ENCODE results near the gene PBXIP1.
A peak's percentile ranks its signal among the peaks of the same experiment; 100 is the strongest.
"Not testable (repeated sequence)": the region's sequence is repeated elsewhere in the genome, so short reads cannot be mapped to it uniquely, and the experiment has no call there.

The PBXIP1 gene

DNA sequence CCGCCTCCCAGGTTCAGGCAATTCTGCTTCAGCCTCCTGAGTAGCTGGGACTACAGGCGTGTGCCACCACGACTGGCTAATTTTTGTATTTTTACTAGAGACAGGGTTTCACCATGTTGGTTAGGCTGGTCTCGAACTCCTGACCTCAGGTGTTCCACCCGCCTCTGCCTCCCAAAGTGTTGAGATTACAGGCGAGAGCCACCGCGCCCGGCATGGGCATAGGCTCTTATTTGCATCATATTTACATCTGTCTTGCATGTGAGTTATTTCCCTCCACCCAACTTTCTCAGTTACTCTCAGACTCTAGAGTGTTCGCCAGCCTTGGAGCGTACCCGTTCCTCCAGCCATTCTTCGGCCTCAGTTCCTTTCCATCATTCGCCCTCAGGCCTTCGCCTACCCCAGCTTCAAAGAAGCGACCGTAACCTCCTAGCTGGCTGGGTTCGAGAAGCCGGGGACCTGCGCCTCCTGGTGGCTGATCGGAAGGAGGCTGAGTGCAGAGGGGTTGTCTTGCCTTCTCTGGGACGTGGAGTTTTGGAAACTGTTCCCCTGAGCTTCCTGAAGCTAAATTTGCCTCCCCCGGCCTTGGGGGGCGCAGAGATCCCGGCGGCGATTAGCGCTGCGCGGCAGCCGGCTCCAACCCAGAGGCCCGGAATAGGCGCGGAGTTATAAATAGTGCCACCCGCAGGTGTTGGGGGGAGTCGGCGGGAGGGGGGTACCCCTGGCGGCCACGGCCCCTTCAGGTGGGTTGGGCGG is 43.1 kb upstream of the PBXIP1 start:
- no peaks in the 10 kb centered on the region for H3K9me3 Mint-ChIP-seq

DNA sequence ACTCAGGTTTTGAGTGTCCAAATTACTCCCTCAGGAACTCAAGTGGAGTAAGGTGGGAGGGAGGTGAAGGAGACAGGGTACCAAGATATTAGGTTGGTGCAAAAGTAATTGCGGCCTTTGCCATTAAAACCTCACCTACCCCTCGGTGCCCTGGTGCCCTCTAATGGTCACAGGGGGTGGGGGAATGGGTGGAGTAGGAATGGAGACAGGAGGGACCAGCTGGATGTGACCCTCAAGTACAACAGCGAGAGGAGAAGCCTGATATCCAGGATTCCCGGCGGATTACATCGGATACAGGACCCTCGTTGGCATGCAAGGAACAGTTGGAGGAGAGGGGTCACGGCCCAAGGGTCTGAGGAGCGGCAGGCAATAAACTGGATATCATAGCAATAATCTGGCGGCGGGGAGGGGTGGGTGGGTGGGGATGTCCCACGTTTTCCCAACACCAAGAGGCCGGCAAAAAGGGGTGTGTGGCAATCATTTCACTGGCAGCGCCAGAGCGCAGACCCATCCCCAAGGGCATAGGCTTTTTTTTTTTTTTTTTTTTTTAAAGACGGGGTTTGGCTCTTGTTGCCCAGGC is 42.4 kb upstream of the PBXIP1 start:
- H3K4me3 Mint-ChIP-seq: peak overlapping the region; percentile 31
- H3K27ac Mint-ChIP-seq: peak overlapping the region; percentile 44

More for the DNA sequence above, 43.1 kb upstream of the PBXIP1 start:
- Mint-ChIP-seq H3K27me3 (no peaks in the 10 kb centered on the region), H3K27ac (peak overlapping the region; percentile 90), H3K4me3 (peak overlapping the region; percentile 73), H3K36me3 (ENCODE audit: low read depth) (peaks cover 9% of the 10 kb centered on the region), H3K4me1 (ENCODE audit: low read depth) (peaks cover 50% of the 10 kb centered on the region)
- peak; percentile 87 for DNase-seq

DNA sequence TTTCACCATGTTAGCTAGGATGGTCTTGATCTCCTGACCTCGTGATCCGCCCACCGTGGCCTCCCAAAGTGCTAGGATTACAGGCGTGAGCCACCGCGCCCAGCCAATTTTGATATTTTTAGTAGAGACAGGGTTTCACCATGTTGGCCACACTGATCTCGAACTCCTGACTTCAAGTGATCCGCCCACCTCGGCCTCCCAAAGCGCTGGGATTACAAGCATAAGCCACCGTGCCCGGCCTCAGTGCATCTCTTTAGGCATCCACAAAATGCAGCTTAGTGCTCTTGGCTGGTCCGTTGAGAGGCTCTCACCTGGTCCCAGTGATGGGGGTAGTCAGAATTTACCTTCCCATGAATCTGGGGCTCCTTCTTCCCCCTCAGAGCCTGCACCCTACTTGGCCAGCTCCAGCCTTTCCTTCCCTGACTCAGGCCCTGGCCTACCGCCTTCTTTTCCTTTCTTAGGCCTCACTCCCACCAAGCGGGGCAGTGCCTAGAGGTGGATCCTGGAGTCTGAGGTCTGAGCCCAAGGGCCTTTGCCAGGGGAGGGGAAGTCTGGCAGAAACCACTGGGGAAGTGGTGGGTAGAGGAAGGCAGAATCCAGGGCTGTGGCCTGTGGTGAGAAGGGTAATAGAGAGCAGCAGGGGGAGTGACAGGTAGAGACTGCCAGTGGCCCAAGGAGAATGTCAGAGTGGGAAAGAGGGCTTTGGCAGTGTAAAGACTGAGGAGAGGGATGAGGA is 41.2 kb upstream of the PBXIP1 start:
- Mint-ChIP-seq H3K27me3 (no peaks in the 10 kb centered on the region), H3K9me3 (no peaks in the 10 kb centered on the region), H3K4me3 (no peak overlapping the region), H3K4me1 (ENCODE audit: low read depth) (peaks cover 45% of the 10 kb centered on the region), H3K27ac (no peak overlapping the region), H3K36me3 (ENCODE audit: low read depth) (peaks cover 11% of the 10 kb centered on the region)
- no peak for DNase-seq

More for the DNA sequence above, 42.4 kb upstream of the PBXIP1 start:
- Mint-ChIP-seq H3K9me3 (no peaks in the 10 kb centered on the region), H3K27me3 (no peaks in the 10 kb centered on the region), H3K4me1 (ENCODE audit: low read depth) (peaks cover 48% of the 10 kb centered on the region), H3K36me3 (ENCODE audit: low read depth) (peaks cover 9% of the 10 kb centered on the region)
- DNase-seq: no peak

DNA sequence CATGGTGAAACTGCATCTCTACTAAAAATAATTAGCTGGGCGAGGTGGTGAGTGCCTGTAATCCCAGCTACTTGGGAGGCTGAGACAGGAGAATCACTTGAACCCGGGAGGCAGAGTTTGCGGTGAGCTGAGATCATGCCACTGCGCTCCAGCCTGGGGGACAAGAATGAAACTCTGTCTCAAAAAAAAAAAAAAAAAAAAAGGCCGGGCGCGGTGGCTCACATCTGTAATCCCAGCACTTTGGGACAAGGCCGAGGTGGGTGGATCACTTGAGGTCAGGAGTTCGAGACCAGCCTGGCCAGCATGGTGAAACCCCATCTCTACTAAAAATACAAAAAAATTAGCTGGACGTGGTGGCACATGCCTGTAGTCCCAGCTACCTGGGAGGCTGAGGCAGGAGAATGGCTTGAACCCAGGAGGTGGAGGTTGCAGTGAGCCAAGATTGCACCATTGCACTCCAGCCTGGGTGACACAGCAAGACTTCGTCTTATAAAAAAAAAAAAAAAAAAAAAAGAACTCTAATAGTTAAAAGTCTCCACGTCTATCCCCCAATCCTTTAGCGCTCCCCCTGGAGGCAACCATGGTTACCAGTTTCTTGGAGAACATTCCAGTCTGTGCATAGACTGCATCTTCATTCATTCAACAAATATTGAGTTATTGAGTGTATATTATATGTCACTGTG is 39.5 kb upstream of the PBXIP1 start:
- H3K4me3 Mint-ChIP-seq, H3K27me3 Mint-ChIP-seq, H3K9me3 Mint-ChIP-seq, DNase-seq, H3K27ac Mint-ChIP-seq: not testable (repeated sequence)
- Mint-ChIP-seq H3K4me1 (ENCODE audit: low read depth) (peaks cover 39% of the 10 kb centered on the region), H3K36me3 (ENCODE audit: low read depth) (peaks cover 17% of the 10 kb centered on the region)

DNA sequence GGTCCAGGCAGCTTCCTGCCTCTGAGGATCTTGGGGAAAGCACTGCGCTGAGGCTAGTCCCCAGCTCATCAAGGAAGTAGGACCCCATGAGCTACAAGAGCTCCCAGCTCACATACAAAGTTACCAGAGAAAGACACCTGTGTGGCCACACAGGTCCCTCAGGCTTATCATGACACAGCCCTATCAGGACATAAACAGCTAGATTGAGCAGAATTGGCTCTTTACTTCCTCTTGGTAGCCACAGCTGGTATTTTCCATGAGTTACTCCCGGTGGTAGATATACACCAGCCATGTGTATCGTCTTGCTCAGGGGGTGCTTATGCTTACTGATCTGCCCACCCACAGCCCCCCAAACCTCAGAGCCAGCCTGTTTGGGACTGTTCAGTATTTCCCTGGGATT is 38.7 kb upstream of the PBXIP1 start:
- peaks cover 26% of the 10 kb centered on the region for H3K36me3 Mint-ChIP-seq (ENCODE audit: low read depth)
- no peaks in the 10 kb centered on the region for H3K27me3 Mint-ChIP-seq
- no peak overlapping the region for H3K4me3 Mint-ChIP-seq
- no peaks in the 10 kb centered on the region for H3K9me3 Mint-ChIP-seq
- no peak for DNase-seq
- peaks cover 32% of the 10 kb centered on the region for H3K4me1 Mint-ChIP-seq (ENCODE audit: low read depth)
- H3K27ac Mint-ChIP-seq: peak overlapping the region; percentile 45

DNA sequence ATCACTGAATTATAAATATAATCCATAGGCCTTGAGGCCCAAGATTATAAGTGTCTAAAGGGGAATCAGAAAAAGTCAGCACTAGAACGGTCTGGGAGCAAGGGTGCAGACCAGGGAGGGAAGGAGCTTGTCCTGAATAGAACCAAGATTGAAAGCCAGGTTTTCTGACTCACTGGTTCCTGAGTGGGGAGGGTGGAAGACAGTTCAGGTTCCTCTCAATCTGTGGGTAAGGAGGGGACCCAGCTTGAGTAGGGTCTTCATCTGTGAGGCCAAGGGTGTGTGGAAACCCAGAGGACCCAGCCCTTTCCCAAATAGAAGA is 38.3 kb upstream of the PBXIP1 start:
- peak overlapping the region; percentile 45 for H3K27ac Mint-ChIP-seq
- H3K27me3 Mint-ChIP-seq: no peaks in the 10 kb centered on the region
- no peaks in the 10 kb centered on the region for H3K9me3 Mint-ChIP-seq
- no peak overlapping the region for H3K4me3 Mint-ChIP-seq
- no peak for DNase-seq
- H3K4me1 Mint-ChIP-seq (ENCODE audit: low read depth): peaks cover 33% of the 10 kb centered on the region
- peaks cover 29% of the 10 kb centered on the region for H3K36me3 Mint-ChIP-seq (ENCODE audit: low read depth)

DNA sequence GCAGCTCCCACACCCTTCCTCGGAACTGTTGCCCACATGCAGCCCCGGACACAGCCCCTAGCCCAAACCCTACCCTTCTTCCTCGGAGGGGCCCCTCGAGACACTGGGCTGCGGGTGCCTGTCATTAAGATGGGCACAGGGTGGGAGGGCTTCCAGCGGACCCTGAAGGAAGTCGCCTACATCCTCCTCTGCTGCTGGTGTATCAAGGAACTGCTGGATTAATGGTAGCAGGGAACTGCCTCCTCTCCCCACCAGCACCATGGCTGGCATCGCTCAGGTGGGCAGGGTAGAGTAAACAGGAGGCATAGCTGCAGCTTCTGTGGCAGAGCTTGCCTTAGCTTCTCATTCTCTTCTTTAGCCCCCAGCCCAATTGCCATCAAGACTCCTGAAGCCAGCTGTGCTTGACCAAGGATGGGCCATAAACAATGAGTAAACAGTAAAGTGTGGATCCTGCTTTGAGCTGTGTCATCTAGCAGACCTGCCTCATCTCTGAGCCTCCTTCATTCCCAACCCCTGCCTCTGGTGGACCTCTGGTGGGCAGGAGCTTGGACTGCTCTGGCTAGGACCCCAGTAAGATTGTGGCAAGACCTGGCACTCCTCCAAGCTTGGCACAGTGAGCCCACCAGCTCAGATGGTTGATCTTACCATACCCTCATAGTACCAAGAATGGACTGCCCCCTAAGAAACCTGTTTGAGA is 37.8 kb upstream of the PBXIP1 start, which contains the start of gene LENEP:
Gene LENEP, plus strand, starts transcription at position 15 of the 697 bp plus-strand sequence. Its CDS starts 22 bp downstream, at position 37.
- Mint-ChIP-seq H3K9me3 (no peaks in the 10 kb centered on the region), H3K36me3 (ENCODE audit: low read depth) (peaks cover 34% of the 10 kb centered on the region), H3K27me3 (no peaks in the 10 kb centered on the region), H3K4me3 (no peak within 1 kb of the TSS), H3K27ac (peak within 1 kb of the TSS; percentile 45), H3K4me1 (ENCODE audit: low read depth) (peaks cover 33% of the 10 kb centered on the region)
- no peak for DNase-seq

DNA sequence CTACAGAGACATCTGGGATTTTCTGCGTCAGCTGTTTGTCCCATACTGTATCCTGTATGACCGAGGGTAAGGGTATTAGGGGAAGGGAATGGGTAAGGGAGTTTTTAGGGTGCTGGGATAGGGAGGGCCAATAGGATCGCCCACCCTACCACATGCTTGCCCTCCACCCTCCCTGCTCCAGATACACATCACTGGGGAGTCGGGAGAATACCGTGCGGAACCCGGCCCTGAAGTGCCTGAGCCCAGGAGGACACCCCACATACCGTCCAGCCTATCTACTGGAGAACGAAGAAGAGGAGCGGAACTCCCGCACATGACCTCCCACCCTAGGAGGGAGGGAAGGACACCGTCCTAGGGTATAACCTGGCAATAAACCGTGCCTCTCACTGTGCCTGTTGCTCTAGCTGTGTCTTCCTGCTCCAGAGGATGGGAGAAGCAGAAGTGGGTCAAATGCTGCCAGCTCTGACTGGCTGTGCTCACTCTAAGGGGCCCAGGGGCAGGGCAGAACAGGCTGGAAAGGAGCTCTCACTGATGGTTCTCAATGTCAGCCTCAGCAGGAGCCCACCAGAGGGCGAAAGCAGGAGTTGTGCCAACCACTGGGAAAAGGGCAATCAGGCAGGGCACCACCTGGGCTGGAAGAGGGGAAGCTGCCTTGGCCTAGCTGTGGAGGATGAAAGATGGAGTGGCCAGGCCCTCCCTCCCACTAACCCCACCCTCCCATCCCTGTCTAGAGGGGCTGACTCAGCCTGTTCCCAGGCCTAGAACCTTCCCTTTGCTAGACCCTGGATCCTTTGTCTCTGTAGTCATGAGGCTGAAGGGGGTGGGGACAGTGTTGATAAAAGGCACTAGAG is 37.0 kb upstream of the PBXIP1 start:
- no peak for DNase-seq
- Mint-ChIP-seq H3K27ac (peak overlapping the region; percentile 22), H3K36me3 (ENCODE audit: low read depth) (peaks cover 42% of the 10 kb centered on the region), H3K9me3 (no peaks in the 10 kb centered on the region), H3K4me3 (no peak overlapping the region), H3K27me3 (no peaks in the 10 kb centered on the region), H3K4me1 (ENCODE audit: low read depth) (peaks cover 36% of the 10 kb centered on the region)

- Mint-ChIP-seq H3K9me3 (no peaks in the 10 kb centered on the region), H3K4me3 (no peak overlapping the region), H3K27ac (no peak overlapping the region), H3K36me3 (ENCODE audit: low read depth) (peaks cover 64% of the 10 kb centered on the region), H3K27me3 (no peaks in the 10 kb centered on the region), H3K4me1 (ENCODE audit: low read depth) (peaks cover 33% of the 10 kb centered on the region)
- no peak for DNase-seq
Measured at GRCh38 chr1:154990276-154990675, 34.4 kb upstream of the PBXIP1 start.

DNA sequence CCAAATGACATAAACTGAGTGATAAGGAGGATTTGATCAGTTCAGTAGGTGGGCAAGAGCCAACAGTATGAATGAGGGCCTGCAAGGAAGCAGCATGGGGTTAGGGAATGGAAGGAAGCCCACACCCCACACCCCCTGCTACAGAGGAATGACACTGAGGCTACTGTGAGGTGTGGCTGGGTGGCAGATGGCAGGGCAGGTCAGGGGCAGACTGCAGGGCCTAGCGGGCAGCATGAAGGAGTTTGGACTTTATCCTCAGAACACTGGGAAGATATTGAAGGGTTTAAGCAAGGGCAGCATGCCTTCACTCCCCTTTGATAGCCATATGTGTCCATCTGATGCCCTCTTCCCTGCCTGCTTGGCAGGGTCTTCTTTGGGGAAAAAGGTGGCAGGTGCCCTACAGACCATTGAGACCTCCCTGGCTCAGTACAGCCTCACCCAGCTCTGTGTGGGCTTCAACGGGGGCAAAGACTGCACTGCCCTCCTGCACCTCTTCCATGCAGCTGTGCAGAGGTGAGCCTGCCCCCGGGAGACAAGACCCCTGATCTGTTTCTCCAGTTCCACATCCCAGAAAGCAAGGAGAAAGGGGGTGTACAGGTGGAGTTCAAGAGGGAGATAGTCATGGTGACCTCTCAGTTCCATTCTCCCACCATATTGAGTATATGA is 33.4 kb upstream of the PBXIP1 start:
- peaks cover 32% of the 10 kb centered on the region for H3K4me1 Mint-ChIP-seq (ENCODE audit: low read depth)
- no peaks in the 10 kb centered on the region for H3K9me3 Mint-ChIP-seq
- H3K27me3 Mint-ChIP-seq: no peaks in the 10 kb centered on the region
- H3K27ac Mint-ChIP-seq: no peak overlapping the region
- no peak overlapping the region for H3K4me3 Mint-ChIP-seq
- no peak for DNase-seq
- H3K36me3 Mint-ChIP-seq (ENCODE audit: low read depth): peaks cover 66% of the 10 kb centered on the region

DNA sequence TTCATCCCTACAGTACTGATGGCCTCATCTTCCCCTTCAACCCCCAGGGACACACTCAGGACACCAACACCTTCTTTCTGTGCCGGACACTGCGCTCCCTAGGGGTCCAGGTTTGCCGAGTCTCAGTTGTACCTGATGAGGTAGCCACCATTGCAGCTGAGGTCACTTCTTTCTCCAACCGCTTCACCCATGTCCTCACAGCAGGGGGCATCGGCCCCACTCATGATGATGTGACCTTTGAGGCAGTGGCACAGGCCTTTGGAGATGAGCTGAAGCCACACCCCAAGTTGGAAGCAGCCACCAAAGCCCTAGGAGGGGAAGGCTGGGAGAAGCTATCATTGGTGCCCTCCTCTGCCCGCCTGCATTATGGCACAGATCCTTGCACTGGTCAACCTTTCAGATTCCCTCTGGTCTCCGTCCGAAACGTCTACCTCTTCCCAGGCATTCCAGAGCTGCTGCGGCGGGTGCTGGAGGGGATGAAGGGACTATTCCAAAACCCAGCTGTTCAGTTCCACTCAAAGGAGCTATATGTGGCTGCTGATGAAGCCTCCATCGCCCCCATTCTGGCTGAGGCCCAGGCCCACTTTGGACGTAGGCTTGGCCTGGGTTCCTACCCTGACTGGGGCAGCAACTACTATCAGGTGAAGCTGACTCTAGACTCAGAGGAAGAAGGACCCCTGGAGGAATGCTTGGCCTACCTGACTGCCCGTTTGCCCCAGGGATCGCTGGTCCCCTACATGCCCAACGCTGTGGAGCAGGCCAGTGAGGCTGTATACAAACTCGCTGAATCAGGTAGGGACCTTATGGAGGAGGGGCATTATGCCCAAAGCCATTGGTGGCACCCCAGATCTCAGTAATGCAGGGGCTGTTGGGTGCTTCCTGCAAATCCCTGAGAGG is 32.4 kb upstream of the PBXIP1 start:
- peaks cover 33% of the 10 kb centered on the region for H3K4me1 Mint-ChIP-seq (ENCODE audit: low read depth)

GRCh38 chr1:154987326-154987725 is 31.4 kb upstream of the PBXIP1 start:
- Mint-ChIP-seq H3K4me1 (ENCODE audit: low read depth) (peaks cover 33% of the 10 kb centered on the region), H3K27me3 (no peaks in the 10 kb centered on the region), H3K9me3 (no peaks in the 10 kb centered on the region), H3K4me3 (no peak overlapping the region), H3K27ac (no peak overlapping the region), H3K36me3 (ENCODE audit: low read depth) (peaks cover 57% of the 10 kb centered on the region)
- no peak for DNase-seq

More for the DNA sequence above, 32.4 kb upstream of the PBXIP1 start:
- no peak for DNase-seq
- no peak overlapping the region for H3K4me3 Mint-ChIP-seq
- no peak overlapping the region for H3K27ac Mint-ChIP-seq
- peaks cover 61% of the 10 kb centered on the region for H3K36me3 Mint-ChIP-seq (ENCODE audit: low read depth)
- no peaks in the 10 kb centered on the region for H3K27me3 Mint-ChIP-seq
- H3K9me3 Mint-ChIP-seq: no peaks in the 10 kb centered on the region
